ENCODE results near the gene COL4A6.

The COL4A6 gene

DNA sequence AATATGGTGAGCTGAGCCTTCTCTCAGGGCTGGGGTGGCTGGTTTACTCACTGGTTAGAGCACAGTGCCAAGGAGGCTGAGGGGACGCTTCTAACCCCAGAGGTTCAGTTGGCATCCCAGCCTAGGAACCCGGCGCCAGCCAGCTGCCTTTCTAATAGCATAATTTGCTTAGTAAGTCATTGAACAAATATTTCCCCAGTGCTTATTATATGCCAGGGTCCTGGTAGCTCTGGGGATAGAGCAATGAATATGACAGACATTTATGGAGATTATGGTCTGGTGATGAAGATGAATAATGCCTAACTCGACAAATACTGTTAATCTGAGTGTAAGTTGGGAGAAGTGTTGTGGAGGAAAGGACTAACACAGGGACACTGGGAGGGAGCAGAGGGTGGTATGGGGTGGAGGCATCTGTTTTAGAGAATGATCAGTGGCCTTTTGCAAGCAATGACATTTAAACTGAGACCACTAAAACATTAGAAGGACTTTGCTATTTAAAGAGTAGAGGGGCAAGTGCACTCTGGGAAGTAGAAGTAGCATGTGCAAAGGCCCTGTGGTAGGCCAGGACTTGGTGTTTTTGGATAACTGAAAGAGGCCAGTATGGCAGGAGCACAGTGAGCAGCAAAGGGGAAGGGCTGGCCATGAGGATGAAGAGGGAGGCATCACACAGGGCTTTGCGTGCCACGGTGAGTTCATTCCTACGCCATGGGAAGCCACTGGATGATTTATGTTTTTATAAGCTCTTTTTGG is 274.7 kb downstream of the COL4A6 start:
- in situ Hi-C loops (cut with HindIII; ENCODE audit: low sequenced_read_pairs): no loop called here

DNA sequence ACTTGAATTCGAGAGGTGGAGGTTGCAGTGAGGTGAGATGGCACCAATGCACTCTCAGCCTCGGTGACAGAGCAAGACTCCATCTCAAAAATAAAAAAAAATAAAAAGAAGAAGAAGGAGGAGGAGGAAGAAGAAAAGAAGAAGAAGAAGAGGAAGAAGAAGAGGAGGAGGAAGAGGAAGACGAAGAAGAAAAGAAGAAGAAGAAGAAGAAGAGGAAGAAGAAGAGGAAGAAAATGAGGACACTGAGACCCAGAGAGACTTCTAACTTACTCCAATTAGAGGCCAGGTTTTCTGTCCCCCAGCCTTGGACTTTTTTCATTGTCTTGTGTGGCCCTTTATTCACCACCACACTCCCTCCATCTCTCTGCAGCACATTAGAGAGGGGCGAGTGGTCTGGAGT is 276.0 kb downstream of the COL4A6 start:
- in situ Hi-C loops (cut with HindIII; ENCODE audit: low sequenced_read_pairs): no loop called here

DNA sequence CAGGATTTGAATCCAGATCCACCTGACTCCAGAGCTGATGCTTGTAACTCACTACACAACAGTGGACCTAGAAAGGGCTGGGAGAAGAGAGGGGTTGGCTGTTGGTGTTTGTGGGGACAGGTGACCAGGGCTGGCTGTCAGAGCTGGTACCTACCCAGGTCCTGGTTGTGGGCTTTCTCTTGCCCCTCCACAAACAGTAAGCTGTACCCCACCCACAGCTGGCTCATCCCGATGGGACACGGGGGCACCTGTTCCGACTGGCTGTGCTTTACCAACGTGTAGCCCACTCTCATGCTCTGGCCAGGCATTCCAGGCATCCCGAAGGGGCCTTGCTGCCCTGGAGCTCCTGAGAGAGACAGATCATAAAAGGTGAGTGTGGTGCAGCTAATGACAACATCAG is 277.9 kb downstream of the COL4A6 start:
- in situ Hi-C loops (cut with HindIII; ENCODE audit: low sequenced_read_pairs): no loop called here

- in situ Hi-C loops (cut with HindIII; ENCODE audit: low sequenced_read_pairs): no loop called here
Observed at GRCh38 chrX:108159028-108159670, 279.1 kb downstream of the COL4A6 start.

DNA sequence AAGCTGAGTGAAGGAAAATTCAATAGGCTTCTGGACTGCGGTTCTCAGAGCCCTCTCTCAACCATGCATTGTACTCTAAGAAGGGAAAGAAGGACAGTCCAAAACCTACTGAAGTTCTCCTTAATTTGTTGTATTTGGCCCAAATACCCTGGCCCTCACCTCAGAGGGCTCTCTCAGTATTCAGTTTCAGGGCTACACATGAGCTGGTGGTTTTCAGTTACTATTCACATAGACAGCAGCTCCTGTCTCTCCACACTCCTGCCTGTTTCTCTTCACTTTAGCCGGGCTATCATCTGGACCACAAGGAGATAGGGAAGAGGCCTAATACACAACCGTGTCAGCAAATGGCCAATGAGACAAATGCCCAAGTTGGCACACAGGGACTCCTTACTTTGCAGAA is 280.6 kb downstream of the COL4A6 start:
- in situ Hi-C loops (cut with HindIII; ENCODE audit: low sequenced_read_pairs): no loop called here

DNA sequence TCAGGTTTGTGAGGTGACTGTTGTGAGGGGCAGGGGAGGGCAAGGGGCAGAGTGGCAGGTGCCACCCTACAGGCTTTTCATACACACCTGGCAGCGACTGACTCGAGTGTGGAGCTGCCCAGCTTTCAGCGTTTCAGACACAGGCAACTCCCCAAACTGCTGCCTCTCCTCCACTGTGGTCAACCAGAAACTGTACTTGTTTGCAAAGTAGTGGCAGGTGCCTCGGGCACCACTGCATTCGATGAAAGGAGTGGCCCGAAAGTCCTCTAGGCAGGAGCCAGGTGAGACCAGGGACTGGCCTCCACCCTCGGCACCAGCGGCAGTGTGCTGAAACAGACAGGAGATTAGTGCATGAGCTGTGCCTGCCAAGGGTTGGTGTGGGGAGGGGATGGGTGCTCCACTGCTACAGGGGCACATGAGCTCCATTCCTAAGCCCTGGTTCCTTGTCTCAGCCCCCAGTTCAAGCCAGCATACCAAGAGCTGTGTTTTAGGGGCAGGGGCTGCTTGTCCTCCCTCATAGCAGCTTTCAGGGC is 281.2 kb downstream of the COL4A6 start:
- in situ Hi-C loops (cut with HindIII; ENCODE audit: low sequenced_read_pairs): no loop called here

- in situ Hi-C loops (cut with HindIII; ENCODE audit: low sequenced_read_pairs): no loop called here
Observed at GRCh38 chrX:108156082-108156481, 282.1 kb downstream of the COL4A6 start.

DNA sequence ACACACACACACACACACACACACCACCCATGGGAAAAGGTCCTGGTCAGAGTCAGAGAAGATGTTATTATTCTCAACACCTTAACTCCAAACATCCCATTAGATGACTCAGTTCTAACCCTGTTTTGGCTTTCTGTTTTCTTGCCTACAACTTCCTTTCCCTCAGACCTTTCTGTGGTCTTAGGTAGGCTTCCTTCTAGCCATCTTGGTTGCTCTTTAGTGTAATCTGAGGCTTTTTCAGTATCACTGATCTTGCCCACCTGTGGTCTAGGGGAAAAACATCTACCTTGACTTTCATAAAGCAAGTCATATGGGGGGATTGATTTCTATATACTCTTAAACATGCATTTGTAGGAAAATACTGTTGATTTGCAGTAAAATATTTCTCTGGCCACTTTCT is 289.7 kb downstream of the COL4A6 start:
- in situ Hi-C loops (cut with HindIII; ENCODE audit: low sequenced_read_pairs): no loop called here

- in situ Hi-C loops (cut with HindIII; ENCODE audit: low sequenced_read_pairs): no loop called here
Observed at GRCh38 chrX:108138814-108139702, 299.2 kb downstream of the COL4A6 start.

DNA sequence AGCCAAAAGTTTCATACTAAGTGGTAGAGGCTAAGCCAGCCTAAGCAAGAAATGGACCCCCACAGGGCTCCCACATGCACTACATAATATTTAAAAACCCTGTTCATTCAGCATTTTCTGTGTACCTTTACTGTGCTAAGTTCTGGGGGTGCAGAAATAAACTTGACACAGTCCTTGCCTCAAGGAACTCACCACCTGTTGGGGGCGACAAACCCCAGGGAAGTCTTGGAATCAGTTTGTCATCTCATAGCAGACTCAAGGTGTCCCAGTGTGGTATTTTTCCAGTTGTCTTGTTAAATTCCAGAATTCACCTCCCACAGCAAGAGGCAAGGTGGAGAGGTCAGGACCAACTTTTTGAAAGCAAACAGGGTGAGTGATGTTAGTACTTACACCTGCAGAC is 303.5 kb downstream of the COL4A6 start:
- in situ Hi-C loops (cut with HindIII; ENCODE audit: low sequenced_read_pairs): no loop called here

DNA sequence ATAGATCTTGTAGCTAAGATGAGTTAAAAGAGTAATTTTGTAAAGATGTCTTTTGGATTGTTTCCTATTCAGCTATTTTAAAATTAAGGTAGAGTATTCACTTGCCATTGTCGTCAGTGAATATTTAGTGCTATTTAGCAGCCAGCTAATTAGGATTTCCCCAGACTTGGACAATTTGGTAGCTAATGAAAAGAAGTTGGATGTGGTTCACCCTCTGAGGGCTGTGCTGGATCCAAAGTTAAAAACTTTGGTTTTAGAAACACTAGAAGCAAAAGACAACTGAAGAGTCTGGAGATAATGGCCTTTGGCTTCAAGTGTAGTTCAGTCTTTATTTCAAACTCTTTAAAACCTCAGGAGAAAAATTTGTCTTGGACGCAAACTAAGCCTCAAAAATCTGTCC is 305.3 kb downstream of the COL4A6 start:
- in situ Hi-C loops (cut with HindIII; ENCODE audit: low sequenced_read_pairs): no loop called here

GRCh38 chrX:108132034-108132433 is 306.2 kb downstream of the COL4A6 start:
- in situ Hi-C loops (cut with HindIII; ENCODE audit: low sequenced_read_pairs): no loop called here

DNA sequence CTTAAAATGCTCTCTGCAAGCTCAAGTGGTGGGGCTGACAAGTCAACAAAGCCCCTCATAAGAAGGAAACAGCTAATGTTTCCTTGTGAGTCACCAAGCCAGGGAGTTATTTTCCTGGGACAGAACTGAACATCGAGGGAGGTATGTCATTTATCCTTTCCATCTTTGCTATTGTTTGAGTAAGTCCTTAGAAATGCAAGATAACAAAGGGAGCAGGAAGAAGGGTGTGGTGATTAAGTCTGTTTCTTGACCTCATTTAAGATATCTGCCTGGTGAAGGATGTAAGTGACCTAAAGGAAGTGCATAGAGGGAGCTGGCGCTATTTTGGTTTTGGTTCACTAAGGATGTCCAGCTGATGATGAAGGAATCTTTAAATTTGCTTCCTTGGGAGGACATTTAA is 306.8 kb downstream of the COL4A6 start:
- in situ Hi-C loops (cut with HindIII; ENCODE audit: low sequenced_read_pairs): no loop called here

DNA sequence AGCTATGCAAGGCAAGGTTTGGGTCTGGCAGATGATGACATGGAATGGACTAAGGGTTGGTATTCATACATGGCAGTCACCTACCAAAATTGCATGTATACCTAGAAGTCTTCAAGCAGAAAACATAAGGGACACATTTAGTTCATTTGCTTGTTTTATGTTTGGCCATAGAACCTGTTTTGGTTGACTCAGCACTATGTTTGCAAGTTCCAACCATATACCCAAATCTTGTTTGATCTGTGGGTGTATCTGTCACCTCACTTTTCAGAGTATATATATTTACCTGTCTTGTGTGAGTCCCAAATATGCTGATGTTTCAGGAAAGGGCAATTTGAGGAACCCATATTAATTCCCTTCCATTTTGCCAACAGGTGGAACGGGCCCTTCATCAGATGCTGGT is 307.3 kb downstream of the COL4A6 start:
- in situ Hi-C loops (cut with HindIII; ENCODE audit: low sequenced_read_pairs): no loop called here

DNA sequence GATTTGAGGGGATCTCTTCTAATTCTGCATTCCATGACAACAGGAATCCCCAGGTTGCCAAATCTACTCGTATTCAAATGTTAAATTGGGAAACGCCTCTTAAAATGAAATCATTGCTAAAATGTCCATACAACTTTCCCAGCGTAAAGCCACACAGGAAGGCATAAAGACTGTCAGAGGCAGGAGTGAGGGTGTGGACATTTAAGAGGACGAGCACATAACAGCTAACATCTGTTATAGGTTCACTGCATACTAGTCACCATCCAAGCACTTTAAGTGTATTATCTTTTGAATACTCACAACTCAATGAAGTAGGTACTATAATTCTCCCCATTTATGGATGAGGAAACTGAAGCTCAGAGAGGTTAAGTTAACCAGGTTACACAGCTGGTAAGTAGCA is 311.1 kb downstream of the COL4A6 start:
- in situ Hi-C loops (cut with HindIII; ENCODE audit: low sequenced_read_pairs): no loop called here

DNA sequence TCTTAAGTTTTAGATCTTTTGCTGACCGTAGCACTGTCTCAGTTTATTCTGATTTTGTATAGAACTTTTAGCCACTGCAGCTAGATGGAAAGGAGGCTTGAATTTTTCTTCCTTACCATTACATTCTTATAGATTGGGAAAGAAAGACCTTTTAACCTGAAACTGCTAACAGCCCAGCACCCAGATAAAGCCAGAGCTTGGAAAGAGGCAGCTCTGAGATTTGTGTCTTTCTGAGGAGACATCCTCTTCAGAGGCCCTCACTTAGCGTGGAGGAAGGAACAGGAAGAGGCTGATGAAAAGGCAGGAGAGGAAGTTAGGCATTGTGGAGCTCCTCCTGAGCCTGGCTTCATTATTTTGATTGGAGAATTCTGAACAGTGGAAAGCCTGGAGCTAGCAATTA is 311.6 kb downstream of the COL4A6 start:
- in situ Hi-C loops (cut with HindIII; ENCODE audit: low sequenced_read_pairs): no loop called here

- in situ Hi-C loops (cut with HindIII; ENCODE audit: low sequenced_read_pairs): no loop called here
Observed at GRCh38 chrX:108123591-108124366, 314.4 kb downstream of the COL4A6 start.

DNA sequence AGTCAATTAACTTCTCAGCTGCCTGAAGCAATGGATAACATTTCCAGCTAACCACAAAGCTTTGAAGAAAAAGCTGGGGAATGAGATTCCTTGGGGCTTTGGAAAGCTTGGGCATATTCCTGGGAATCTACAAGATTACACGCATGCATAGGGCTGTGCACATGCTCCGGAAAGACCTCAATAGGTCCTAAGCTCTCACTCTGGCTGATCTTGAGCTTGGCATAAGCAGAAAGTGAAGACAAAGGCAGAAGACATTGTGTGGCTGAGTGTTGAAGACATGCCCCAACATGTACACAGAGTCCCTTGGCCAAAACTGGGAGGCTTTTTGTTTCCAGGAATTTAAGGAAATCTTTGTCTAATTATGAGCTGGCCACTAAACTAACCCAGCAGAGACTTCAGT is 315.5 kb downstream of the COL4A6 start:
- in situ Hi-C loops (cut with HindIII; ENCODE audit: low sequenced_read_pairs): no loop called here

DNA sequence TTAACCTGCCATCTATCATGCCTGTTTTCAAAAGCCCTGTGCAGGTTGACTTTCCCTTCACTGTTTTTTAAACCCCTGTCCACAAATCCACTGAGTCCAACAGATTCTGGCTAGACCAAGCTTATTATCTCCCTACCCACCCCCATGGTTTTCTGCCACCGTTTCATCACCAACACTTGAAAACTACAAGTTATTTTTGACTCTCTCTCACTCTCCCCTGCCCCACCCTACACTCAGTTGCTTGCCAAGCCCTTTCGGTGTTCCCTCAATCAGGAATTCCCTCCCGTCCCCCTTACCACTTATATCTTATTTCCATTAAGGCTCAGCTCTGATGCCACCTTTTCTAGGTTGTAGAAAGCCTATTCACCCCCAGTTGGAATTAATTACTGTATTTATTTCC is 316.9 kb downstream of the COL4A6 start:
- in situ Hi-C loops (cut with HindIII; ENCODE audit: low sequenced_read_pairs): no loop called here

- in situ Hi-C loops (cut with HindIII; ENCODE audit: low sequenced_read_pairs): no loop called here
Observed at GRCh38 chrX:108117988-108118387, 320.2 kb downstream of the COL4A6 start.

GRCh38 chrX:108114541-108114940 is 323.7 kb downstream of the COL4A6 start:
- in situ Hi-C loops (cut with HindIII; ENCODE audit: low sequenced_read_pairs): no loop called here

All from endothelial cell of hepatic sinusoid (primary cell).